ENCODE data around the gene TTR.
A peak's percentile ranks its signal among the peaks of the same experiment; 100 is the strongest.

GRCh38 chr18:31566576-31567306, 24.9 kb upstream of the TTR start:
- TF ChIP-seq TAF1 (conservative IDR thresholded peaks at IDR 0.05), result no peak
- TF ChIP-seq CTCF (IDR thresholded peaks at IDR 0.05; ENCODE audit: low read depth, low read length, missing input control), result no peak
- TF ChIP-seq RAD21 (IDR thresholded peaks at IDR 0.05), result peak; percentile 5 to 16
- TF ChIP-seq JUND (IDR thresholded peaks at IDR 0.05), result peak in 1 of 2 donors; percentile 46
- TF ChIP-seq YY1 (IDR thresholded peaks at IDR 0.05), result no peak
- TF ChIP-seq REST (IDR thresholded peaks at IDR 0.05), result no peak
- no peak for TF ChIP-seq EGR1 (IDR thresholded peaks at IDR 0.05; ENCODE audit: low read depth in 2 of 2)
- TF ChIP-seq ZBTB33 (IDR thresholded peaks at IDR 0.05), result no peak
- no peak for TF ChIP-seq FOXA1 (IDR thresholded peaks at IDR 0.05)
- TF ChIP-seq MAX (IDR thresholded peaks at IDR 0.05), result no peak
- TF ChIP-seq GABPA (IDR thresholded peaks at IDR 0.05 in 1 of 2, conservative IDR thresholded peaks at IDR 0.05 in 1 of 2), result no peak
- TF ChIP-seq ATF3 (IDR thresholded peaks at IDR 0.05), result no peak
